Dendritic cell treated with granulocyte-macrophage colony-stimulating factor and Interleukin-4, amounts not matched to agents 40 ng/mL and 50 ng/mL, for 4 days (primary cell): ENCODE results near the gene GCA.

Experiments
- H3K27ac Mint-ChIP-seq: one replicate; pipeline ENCODE4 v1.8.0; 2022; ENCODE audit warnings: mild to moderate bottlenecking, mixed read lengths
- H3K27me3 Mint-ChIP-seq: one replicate; pipeline ENCODE4 v1.8.0; 2022; ENCODE audit warnings: mild to moderate bottlenecking, mixed read lengths
- H3K36me3 Mint-ChIP-seq: one replicate; pipeline ENCODE4 v1.8.0; 2022; ENCODE audit warnings: low read depth, mixed read lengths
- H3K4me1 Mint-ChIP-seq: one replicate; pipeline ENCODE4 v1.8.0; 2022; ENCODE audit warnings: low read depth, mixed read lengths
- H3K4me3 Mint-ChIP-seq: one replicate; pipeline ENCODE4 v1.8.0; 2022; ENCODE audit warnings: mild to moderate bottlenecking, moderate library complexity, mixed read lengths
- H3K9me3 Mint-ChIP-seq: one replicate; pipeline ENCODE4 v1.8.0; 2022; ENCODE audit warnings: mixed read lengths
- intact Hi-C: fragments of 100-400 bp; cut with micrococcal nuclease; formaldehyde crosslinking; loops from one replicate; pipeline ENCODE4 v1.15.0; 2022

GCA gene

GRCh38 chr2:162343824-162344616 lies at the start of gene GCA:
Gene GCA, plus strand, starts transcription at chr2:162344132. Its CDS starts 117 bp downstream, at chr2:162344249.
- Mint-ChIP-seq H3K4me1 (peaks cover 35% of the 10 kb centered on the region), H3K36me3 (peaks cover 11% of the 10 kb centered on the region), H3K4me3 (peak within 1 kb of the TSS; percentile 91), H3K27me3 (no peaks in the 10 kb centered on the region), H3K27ac (peak within 1 kb of the TSS; percentile 97), H3K9me3 (no peaks in the 10 kb centered on the region)
- intact Hi-C loops = loop anchor here (1.0 kb wide), 1 partner anchor 26 kb away; the partner anchor contains the start of gene IFIH1

GRCh38 chr2:162295009-162295408 lies 48.9 kb upstream of the GCA start:
- H3K4me1 Mint-ChIP-seq = peaks cover 6% of the 10 kb centered on the region
- intact Hi-C loops = no loop called here
- H3K4me3 Mint-ChIP-seq = no peak overlapping the region
- no peaks in the 10 kb centered on the region for H3K27me3 Mint-ChIP-seq
- peaks cover 21% of the 10 kb centered on the region for H3K36me3 Mint-ChIP-seq
- no peak overlapping the region for H3K27ac Mint-ChIP-seq
- no peaks in the 10 kb centered on the region for H3K9me3 Mint-ChIP-seq

GRCh38 chr2:162297925-162298552 lies 45.9 kb upstream of the GCA start:
- H3K9me3 Mint-ChIP-seq = no peaks in the 10 kb centered on the region
- intact Hi-C loops = loop anchor here (1.0 kb wide), 1 partner anchor 77 kb away; no protein-coding TSS in a partner anchor
- peaks cover 6% of the 10 kb centered on the region for H3K4me1 Mint-ChIP-seq
- H3K27me3 Mint-ChIP-seq = no peaks in the 10 kb centered on the region
- H3K36me3 Mint-ChIP-seq = peaks cover 14% of the 10 kb centered on the region
- H3K4me3 Mint-ChIP-seq = no peak overlapping the region
- H3K27ac Mint-ChIP-seq = no peak overlapping the region

GRCh38 chr2:162298669-162299335 lies 45.1 kb upstream of the GCA start:
- H3K27ac Mint-ChIP-seq = no peak overlapping the region
- H3K4me3 Mint-ChIP-seq = no peak overlapping the region
- H3K27me3 Mint-ChIP-seq = no peaks in the 10 kb centered on the region
- H3K9me3 Mint-ChIP-seq = no peaks in the 10 kb centered on the region
- intact Hi-C loops = loop anchor here (1.0 kb wide), 1 partner anchor 78 kb away; no protein-coding TSS in a partner anchor
- peaks cover 6% of the 10 kb centered on the region for H3K4me1 Mint-ChIP-seq
- H3K36me3 Mint-ChIP-seq = peaks cover 22% of the 10 kb centered on the region

GRCh38 chr2:162300266-162300665 lies 43.7 kb upstream of the GCA start:
- Mint-ChIP-seq H3K9me3 (no peaks in the 10 kb centered on the region), H3K4me1 (peaks cover 6% of the 10 kb centered on the region), H3K36me3 (peaks cover 29% of the 10 kb centered on the region), H3K4me3 (no peak overlapping the region), H3K27me3 (no peaks in the 10 kb centered on the region), H3K27ac (no peak overlapping the region)
- intact Hi-C loops = loop anchor here (2.0 kb wide), 1 partner anchor 713 kb away; no protein-coding TSS in a partner anchor

- Mint-ChIP-seq H3K27ac (no peak overlapping the region), H3K4me1 (no peaks in the 10 kb centered on the region), H3K36me3 (peaks cover 30% of the 10 kb centered on the region), H3K27me3 (no peaks in the 10 kb centered on the region), H3K4me3 (no peak overlapping the region), H3K9me3 (no peaks in the 10 kb centered on the region)
- intact Hi-C loops = loop anchor here (1.0 to 2.0 kb wide), 2 partner anchors 148 to 714 kb away; no protein-coding TSS in a partner anchor
These were observed 42.7 kb upstream of the GCA start for GRCh38 chr2:162301151-162301804.

GRCh38 chr2:162301877-162302276 lies 42.1 kb upstream of the GCA start:
- no peak overlapping the region for H3K27ac Mint-ChIP-seq

GRCh38 chr2:162305901-162306300 lies 38.0 kb upstream of the GCA start:
- no peak overlapping the region for H3K27ac Mint-ChIP-seq
- no peaks in the 10 kb centered on the region for H3K4me1 Mint-ChIP-seq
- H3K9me3 Mint-ChIP-seq = no peaks in the 10 kb centered on the region
- H3K4me3 Mint-ChIP-seq = no peak overlapping the region
- peaks cover 64% of the 10 kb centered on the region for H3K36me3 Mint-ChIP-seq
- no peaks in the 10 kb centered on the region for H3K27me3 Mint-ChIP-seq
- intact Hi-C loops = no loop called here

More at GRCh38 chr2:162301877-162302276, 42.1 kb upstream of the GCA start:
- no peaks in the 10 kb centered on the region for H3K27me3 Mint-ChIP-seq
- intact Hi-C loops = loop anchor here (1.0 to 2.0 kb wide), 2 partner anchors 149 to 715 kb away; no protein-coding TSS in a partner anchor
- peaks cover 33% of the 10 kb centered on the region for H3K36me3 Mint-ChIP-seq
- no peaks in the 10 kb centered on the region for H3K4me1 Mint-ChIP-seq
- H3K9me3 Mint-ChIP-seq = no peaks in the 10 kb centered on the region
- H3K4me3 Mint-ChIP-seq = no peak overlapping the region

GRCh38 chr2:162308747-162309503 lies 35.0 kb upstream of the GCA start:
- intact Hi-C loops = no loop called here
- Mint-ChIP-seq H3K4me3 (no peak overlapping the region), H3K9me3 (no peaks in the 10 kb centered on the region), H3K27me3 (no peaks in the 10 kb centered on the region), H3K27ac (no peak overlapping the region), H3K36me3 (peaks cover 54% of the 10 kb centered on the region), H3K4me1 (peaks cover 4% of the 10 kb centered on the region)

GRCh38 chr2:162312853-162313252 lies 31.1 kb upstream of the GCA start:
- Mint-ChIP-seq H3K9me3 (no peaks in the 10 kb centered on the region), H3K27ac (no peak overlapping the region), H3K27me3 (no peaks in the 10 kb centered on the region), H3K4me1 (peaks cover 33% of the 10 kb centered on the region), H3K36me3 (peaks cover 49% of the 10 kb centered on the region), H3K4me3 (no peak overlapping the region)
- intact Hi-C loops = loop anchor here (10.0 kb wide), 1 partner anchor 338 kb away; no protein-coding TSS in a partner anchor

GRCh38 chr2:162315938-162316337 lies 28.0 kb upstream of the GCA start:
- H3K27ac Mint-ChIP-seq = peak overlapping the region; percentile 37
- intact Hi-C loops = loop anchor here (1.0 to 10.0 kb wide), 2 partner anchors 40 to 341 kb away; no protein-coding TSS in a partner anchor

GRCh38 chr2:162316590-162316989 lies 27.3 kb upstream of the GCA start:
- no peaks in the 10 kb centered on the region for H3K9me3 Mint-ChIP-seq
- peak overlapping the region; percentile 37 for H3K27ac Mint-ChIP-seq
- peaks cover 51% of the 10 kb centered on the region for H3K4me1 Mint-ChIP-seq
- H3K36me3 Mint-ChIP-seq = peaks cover 31% of the 10 kb centered on the region
- intact Hi-C loops = loop anchor here (10.0 kb wide), 1 partner anchor 342 kb away; no protein-coding TSS in a partner anchor
- H3K27me3 Mint-ChIP-seq = no peaks in the 10 kb centered on the region
- peak overlapping the region; percentile 89 for H3K4me3 Mint-ChIP-seq

More at GRCh38 chr2:162315938-162316337, 28.0 kb upstream of the GCA start:
- peaks cover 32% of the 10 kb centered on the region for H3K36me3 Mint-ChIP-seq
- H3K9me3 Mint-ChIP-seq = no peaks in the 10 kb centered on the region
- no peaks in the 10 kb centered on the region for H3K27me3 Mint-ChIP-seq
- peak overlapping the region; percentile 89 for H3K4me3 Mint-ChIP-seq
- peaks cover 45% of the 10 kb centered on the region for H3K4me1 Mint-ChIP-seq
